Fibroblast of skin of right biceps (primary cell): ENCODE measurements around the gene MAP4K2.

Source experiments
- DNase-seq: peaks from one replicate; pipeline ENCODE4 v3.0.0-alpha.2; 2013

The MAP4K2 gene

DNA sequence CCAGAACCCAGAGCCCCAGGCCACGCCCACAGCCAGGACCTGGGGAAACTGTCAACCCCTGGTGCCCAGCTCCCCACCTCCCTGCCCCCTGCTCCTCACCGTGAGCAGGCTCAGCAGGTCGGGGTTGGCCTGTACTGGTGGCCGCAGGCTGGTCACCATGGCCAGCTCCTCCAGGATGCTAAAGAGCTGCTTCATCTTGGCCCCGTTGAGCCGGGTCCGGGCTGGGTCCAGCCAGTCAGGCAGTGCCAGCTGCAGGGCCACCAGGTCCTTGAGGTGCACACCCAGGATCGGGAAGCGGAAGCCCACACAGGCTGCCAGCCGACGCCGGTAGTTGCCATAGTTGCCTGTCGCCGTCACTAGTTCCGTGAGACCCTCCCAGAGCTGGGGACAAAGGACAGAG lies 66.4 kb downstream of the MAP4K2 start:
- DNase-seq = no peak

DNA sequence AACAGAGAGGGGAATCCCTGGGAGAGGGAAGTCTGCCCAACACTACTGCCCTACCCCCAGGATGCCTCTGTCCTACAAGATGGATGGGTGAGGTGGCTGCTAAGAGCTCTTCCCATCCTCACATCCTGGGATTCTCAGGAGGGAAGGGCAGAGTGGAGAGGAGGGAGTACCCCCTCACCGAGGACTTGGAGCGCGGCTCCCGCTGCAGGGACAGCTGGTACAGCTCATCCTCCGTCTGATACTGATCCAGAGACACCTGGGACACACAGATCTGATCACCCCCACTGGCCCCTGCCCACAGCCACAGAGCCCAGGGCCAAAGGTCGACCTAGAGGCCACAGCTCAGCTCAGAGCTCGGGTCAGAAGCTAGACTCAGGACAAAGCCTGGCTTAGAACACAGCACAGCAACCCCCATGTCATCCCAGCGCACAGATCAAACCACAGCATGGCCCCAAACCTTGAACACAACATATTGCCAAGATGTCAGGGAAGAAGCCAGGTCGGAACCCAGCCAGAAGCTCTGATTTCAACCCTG lies 67.2 kb downstream of the MAP4K2 start:
- no peak for DNase-seq
